GM12875 (cell line): ENCODE results near the gene BMAL2.

Source experiments
- H3K4me3 ChIP-seq: one replicate; pipeline ENCODE4 v1.5.1; 2011; ENCODE audit warnings: low read depth, low read length, control low read depth
- TF ChIP-seq, protein P1 (sequence below): IDR thresholded peaks from 2 replicates; pipeline ENCODE4 v1.5.1; 2011; ENCODE audit warnings: low read depth, mild to moderate bottlenecking, control low read depth, inconsistent platforms, low read length, moderate library complexity, borderline replicate concordance; ENCODE audit not compliant: insufficient read depth

BMAL2 gene

DNA sequence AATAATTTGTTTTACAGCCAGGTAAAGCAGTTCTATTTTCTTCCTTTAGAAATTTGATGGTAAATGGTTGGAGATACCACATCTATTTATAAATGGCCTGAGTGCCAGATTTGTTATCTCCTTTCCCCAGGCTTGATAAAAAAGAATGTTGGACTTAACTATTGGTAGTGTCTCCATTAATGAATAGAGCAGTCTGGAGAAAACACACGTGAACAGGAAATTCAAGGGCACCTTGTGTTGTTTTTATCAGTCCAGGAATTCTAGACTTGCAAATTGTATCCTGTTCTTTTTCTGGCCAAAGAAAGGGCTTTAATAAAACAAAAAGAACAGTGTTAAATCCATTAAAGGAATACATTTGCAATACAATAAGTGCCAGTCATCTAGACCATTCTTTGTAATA is 40.8 kb upstream of the BMAL2 start:
- no peak overlapping the region for H3K4me3 ChIP-seq
- TF ChIP-seq, protein P1, sequence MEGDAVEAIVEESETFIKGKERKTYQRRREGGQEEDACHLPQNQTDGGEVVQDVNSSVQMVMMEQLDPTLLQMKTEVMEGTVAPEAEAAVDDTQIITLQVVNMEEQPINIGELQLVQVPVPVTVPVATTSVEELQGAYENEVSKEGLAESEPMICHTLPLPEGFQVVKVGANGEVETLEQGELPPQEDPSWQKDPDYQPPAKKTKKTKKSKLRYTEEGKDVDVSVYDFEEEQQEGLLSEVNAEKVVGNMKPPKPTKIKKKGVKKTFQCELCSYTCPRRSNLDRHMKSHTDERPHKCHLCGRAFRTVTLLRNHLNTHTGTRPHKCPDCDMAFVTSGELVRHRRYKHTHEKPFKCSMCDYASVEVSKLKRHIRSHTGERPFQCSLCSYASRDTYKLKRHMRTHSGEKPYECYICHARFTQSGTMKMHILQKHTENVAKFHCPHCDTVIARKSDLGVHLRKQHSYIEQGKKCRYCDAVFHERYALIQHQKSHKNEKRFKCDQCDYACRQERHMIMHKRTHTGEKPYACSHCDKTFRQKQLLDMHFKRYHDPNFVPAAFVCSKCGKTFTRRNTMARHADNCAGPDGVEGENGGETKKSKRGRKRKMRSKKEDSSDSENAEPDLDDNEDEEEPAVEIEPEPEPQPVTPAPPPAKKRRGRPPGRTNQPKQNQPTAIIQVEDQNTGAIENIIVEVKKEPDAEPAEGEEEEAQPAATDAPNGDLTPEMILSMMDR, result no peak

DNA sequence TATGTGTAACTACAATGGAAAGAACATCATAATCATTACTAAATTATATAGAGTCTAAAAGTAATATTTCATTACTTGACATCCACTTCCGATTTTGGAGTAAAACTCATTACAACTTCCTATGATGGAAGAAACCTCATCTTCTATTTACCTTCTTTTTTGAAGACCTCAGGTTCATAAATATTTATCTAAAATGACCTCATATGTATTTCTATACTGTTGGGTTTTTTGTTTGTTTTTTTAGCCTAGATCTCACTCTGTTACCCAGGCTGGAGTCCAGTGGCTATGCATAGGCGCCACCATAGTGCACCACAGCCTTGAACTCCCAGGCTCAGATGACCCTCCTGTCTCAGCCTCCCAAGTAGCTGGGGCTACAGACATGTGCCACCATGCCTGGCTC is 39.9 kb upstream of the BMAL2 start:
- H3K4me3 ChIP-seq, result no peak overlapping the region
- TF ChIP-seq, protein P1, result no peak

DNA sequence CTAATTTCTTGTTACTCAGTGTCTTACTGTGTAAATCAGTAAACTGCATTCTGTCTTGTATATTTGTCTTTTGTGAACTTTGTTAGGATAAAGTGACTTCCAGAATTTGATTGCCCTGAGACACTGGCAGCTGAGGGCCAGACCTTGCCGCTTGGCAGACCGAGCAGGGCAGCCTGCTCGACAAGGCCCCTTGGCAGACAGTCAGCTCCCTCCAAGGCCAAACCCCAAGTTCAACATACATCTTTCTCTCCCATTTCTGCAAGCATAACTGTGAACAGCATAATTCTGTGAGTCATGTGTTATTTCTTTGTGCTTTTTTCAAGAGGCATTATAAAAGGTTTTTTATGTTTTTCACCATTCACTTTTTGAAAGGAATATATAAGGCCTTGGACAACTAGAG is 39.2 kb upstream of the BMAL2 start:
- no peak overlapping the region for H3K4me3 ChIP-seq
- TF ChIP-seq, protein P1, result no peak

DNA sequence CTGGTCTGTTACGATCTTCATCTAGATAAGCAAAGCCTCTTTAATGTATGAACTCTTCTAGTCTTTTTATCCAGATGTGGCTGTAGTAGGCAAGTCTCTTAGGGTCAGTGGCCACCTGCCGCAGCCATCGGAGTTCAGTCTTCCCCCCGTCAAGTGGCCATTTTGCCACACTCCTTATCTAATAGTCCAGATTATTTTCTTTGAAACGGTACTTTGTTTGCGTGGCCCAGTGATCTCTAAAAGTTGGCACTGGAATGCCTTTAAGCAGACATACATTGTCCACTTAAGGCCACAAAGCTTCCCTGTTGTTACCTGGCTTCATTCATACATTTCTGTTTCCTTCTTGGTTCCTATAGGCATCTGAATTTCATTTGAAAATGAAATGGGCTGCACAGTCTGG is 36.0 kb upstream of the BMAL2 start:
- TF ChIP-seq, protein P1, result no peak

DNA sequence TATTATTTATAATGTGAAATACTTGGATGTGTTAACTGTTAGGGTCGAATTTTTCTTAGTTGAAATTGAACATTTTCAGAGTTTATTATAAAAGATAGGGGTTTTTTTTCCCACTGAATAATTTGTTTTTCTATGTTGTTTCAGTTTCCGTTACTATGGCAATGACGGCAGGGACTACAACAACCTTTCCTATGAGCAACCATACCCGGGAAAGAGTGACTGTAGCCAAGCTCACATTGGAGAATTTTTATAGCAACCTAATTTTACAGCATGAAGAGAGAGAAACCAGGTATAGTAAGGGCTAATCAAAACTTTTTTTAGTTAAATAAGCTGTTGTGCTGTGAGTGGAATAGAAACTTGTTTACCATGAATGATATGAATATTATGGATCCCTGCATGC is 35.1 kb upstream of the BMAL2 start:
- H3K4me3 ChIP-seq, result no peak overlapping the region
- TF ChIP-seq, protein P1, result no peak

More for the DNA sequence above, 36.0 kb upstream of the BMAL2 start:
- H3K4me3 ChIP-seq, result no peak overlapping the region

DNA sequence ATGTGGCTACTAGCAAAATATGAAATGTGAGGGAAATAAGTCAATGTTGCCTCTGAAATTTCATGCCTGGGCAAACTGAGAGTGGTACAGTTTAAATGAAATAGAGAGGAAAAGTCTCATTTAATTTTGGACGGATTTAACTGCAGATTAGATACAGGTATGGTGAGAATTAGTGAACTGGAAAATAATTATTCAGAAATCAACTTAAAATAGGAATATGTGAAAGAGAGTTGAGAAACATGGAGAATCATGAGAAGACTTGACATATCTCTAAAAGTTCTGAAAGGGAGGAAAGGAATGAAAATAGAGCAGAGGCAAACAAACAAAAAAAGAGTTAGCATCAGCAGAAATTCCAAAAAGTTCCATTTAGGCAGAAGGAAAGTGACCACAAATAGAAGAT is 33.5 kb upstream of the BMAL2 start:
- TF ChIP-seq, protein P1, result no peak
- no peak overlapping the region for H3K4me3 ChIP-seq

DNA sequence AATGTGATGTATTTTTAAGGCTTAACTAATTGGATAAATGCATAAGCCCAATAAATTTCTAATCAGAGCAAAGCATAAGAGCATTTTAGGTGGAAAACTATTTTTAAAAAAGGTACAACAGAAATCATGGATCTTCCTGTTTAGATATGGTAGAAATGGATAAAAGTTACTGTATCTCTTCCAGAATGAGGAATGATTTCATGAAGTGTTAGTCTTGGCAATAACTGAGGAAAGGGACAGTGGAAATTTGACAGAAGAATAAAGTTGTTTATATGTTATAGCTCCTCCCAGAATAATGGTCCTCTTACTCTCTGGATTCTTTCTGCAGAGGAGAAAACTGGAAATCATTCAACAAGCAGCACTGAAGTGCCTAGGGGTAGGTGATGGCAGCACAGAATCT is 32.4 kb upstream of the BMAL2 start:
- TF ChIP-seq, protein P1, result no peak
- no peak overlapping the region for H3K4me3 ChIP-seq
